ENCODE data around the gene OST4.

- no peak for TF ChIP-seq CTCF (IDR thresholded peaks at IDR 0.05)
- TF ChIP-seq POLR2AphosphoS5 (IDR thresholded peaks at IDR 0.05; ENCODE audit: insufficient read depth in 1 of 2, low read depth in 1 of 2), result no peak
- TF ChIP-seq POLR2A (IDR thresholded peaks at IDR 0.05), result no peak
Observed at GRCh38 chr2:27102329-27102728, 30.9 kb upstream of the OST4 start.

Data from vagina (tissue), 2 donors.